Activated CD4-positive, alpha-beta T cell treated with anti-CD3 and anti-CD28 coated beads, Interleukin-2, Interleukin-4, amounts not matched to agents 100 ng/mL and 50 ng/mL, durations not matched to agents 16 hours and 8 hours (primary cell): Measurements from ENCODE around the gene MARCHF11.

ENCODE experiments used
- DNase-seq: peaks from one replicate; pipeline ENCODE4 v3.0.0-alpha.2; 2020; ENCODE audit warnings: low spot score

MARCHF11 gene, protein sequence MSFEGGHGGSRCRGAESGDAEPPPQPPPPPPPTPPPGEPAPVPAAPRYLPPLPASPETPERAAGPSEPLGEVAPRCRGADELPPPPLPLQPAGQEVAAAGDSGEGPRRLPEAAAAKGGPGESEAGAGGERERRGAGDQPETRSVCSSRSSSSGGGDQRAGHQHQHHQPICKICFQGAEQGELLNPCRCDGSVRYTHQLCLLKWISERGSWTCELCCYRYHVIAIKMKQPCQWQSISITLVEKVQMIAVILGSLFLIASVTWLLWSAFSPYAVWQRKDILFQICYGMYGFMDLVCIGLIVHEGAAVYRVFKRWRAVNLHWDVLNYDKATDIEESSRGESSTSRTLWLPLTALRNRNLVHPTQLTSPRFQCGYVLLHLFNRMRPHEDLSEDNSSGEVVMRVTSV

DNA sequence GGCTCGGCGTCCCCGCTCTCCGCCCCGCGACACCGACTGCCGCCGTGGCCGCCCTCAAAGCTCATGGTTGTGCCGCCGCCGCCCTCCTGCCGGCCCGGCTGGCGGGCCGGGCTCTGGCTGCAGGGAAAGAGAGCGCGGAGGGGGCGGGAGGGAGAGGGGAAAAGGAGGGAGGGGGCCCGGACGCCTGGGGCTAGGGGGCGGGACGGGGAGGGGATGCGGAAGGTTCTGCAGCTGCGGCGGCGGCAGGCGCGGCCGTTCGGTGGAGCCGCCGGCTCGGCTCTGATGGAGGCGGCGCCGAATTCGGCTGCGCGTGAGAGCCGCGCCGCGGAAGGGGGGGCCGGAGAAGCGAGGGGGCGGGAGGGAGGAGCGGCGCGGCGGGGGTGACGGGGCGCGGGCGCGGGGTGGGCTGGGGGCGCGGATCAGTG is at the start of gene MARCHF11:
Gene MARCHF11, minus strand, starts transcription at position 281 of the 425 bp plus-strand sequence. Its CDS starts 216 bp downstream, at position 65.
- no peak for DNase-seq

DNA sequence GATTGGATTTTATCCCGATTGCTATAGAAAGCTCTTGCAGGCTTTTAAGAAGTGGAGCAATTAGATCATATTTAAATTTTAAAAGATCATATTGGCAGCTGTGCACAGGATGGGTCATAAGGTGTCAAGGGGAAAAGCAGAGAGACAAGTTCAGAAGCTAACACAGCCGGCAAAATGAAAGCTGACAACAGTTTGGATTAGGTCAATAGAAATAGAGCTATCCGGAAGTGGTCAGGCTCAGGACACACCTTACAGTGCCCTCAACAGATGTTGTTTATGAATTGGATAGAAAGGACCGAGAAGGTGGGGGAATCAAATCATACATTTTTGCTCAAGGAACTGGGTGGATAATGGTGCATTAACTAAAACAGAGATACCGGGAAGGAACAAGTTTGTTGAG is 46.3 kb upstream of the MARCHF11 start:
- no peak for DNase-seq

DNA sequence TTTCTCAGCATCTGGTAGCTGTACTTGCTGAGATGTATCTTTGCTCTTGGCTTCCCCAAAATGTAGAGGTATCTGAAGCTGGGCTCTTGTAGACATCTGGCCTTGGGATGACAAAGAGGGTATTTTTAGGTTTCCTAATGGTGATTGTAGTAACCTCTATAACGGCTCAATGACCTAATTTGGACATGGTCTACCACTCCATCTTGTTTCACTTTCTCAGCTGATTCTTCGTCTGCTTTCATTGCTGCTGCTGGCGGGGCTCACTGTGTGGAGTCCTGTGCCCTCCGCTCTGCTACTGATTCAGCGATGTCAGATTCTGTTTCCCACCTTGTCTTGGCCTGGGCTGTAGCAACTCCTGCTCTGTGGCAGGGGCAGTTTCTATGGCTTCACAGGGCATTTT is 12.7 kb upstream of the MARCHF11 start:
- no peak for DNase-seq

DNA sequence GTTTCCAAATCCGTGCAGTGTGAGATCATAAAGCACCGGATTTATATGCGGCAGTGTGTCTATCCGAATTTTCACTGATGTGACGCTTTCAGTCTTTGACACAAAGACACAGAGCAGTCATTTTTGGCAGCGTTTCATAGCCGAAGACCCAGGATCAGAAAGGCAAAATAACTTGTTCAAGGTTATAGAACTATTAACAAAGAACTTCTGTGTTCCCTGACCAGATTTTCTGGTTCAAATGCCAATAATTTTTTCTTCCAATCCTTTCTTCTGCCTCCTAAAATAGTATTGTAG is 1.1 kb upstream of the MARCHF11 start:
- DNase-seq = no peak

DNA sequence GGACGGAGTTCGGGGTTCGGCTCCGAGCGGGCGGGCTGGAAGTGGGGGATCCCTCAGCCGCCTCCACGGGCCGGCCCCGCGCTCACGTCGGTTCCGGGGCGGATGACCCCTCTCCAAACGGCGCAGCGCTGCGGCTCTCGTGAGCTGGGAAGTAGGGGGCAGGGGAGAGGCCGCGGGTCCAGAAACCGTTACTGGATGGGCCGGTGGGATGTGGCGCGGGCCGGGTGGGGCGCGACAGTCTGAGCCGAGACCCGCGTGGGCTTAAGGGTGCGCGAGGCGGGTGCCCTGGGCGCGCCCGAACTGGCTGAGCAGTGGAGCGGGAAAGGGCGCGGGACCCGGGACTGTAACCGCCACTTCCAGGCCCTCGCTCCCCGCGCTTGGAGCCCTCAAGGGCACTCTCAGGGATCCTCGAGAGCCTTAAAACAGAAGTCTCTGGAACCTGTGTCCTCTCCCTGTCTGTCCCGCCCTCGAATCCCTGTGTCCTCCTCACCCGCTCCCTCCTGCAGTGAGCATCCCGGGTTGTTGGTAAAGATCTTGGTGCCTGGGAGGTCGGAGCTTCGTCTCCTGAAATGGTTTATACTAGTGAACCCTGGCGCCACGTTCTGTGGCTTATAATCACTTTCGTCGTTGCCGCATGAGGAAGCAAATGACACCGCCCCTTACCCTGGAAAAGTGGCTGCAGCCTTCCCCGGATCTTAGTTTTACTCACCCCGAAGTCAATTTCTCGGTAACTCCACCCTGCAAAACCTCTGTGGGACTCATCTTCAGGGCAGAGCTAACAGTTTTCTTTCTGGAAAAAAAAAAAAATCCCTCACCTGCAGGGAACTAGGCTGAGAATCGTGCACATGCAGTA is 571 bp upstream of the MARCHF11 start:
- DNase-seq = no peak

DNA sequence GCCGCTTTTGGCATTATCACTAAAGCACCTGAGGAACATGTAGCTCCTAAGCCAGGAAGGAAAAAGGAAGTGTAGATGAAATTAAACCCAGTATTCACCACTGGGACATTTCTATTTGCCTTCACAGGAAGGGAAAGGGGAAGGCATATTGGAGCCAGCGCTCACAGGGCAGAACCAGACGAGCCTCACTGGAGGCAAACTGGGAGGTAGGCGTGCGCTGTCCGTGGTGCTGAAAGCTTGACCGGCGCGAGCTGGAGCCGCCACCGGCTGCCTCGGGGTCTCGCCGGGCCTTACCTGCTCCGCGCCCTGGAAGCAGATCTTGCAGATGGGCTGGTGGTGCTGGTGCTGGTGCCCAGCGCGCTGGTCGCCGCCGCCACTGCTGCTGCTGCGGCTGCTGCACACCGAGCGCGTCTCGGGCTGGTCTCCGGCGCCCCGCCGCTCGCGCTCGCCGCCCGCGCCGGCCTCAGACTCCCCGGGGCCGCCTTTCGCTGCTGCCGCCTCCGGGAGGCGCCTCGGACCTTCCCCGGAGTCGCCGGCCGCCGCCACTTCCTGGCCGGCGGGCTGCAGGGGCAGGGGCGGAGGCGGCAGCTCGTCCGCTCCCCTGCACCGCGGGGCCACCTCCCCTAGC is 732 bp downstream of the MARCHF11 start:
- DNase-seq = peak; percentile 8

DNA sequence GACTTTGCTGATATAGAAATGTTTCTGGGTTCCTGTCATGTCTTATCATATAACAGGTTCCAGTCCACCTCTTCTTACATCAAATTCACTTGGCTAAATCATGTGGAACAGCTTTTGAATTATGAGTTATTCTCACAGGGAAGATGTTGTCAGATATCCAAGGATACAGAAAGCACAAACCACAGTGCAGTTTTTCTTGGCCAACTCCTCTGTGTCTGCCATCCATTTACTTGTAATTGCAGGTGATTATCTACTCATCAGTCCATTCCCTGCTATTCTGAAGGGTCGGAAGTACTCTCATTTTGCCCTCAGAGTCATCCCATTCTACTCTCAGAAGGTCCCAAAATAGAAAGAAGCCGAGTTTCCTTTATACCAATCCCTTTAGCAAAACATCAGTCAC is 10.0 kb downstream of the MARCHF11 start:
- no peak for DNase-seq

DNA sequence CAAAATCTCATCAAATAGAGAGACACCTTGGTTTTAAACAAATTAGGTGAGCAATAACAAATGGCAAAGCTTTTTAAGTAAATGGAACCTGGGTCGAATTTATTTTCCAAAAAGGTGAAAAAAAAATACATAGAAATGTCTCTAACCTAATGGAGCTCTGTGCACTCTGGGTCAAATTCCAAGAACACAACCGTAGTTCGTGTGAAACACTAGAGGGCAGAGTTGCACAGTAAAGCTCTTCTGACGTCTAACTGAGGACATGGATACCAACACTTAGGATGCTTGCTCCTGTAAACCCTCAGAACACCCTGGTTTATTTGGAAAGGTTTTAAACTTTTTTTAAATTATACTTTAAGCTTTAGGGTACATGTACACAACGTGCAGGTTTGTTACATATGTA is 18.9 kb downstream of the MARCHF11 start:
- DNase-seq = peak; percentile 39

DNA sequence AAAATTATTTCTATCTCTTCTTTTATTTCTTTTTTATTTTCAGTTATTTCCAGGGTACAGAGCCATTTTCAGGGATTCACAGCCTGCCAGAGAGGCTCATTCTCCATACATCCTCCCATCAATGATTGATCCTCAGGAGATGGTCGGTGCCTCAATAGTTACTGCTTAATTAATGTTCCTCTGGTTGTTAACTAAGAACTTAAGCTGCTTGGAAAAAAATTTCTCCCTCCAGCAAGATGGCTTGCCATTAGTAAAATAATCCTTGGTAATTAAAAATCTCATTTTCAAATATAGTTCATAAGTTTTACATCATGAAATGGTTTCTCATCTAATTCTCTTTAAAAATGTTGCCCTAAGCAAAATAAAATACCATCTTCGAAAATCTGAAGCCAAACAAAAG is 20.0 kb downstream of the MARCHF11 start:
- no peak for DNase-seq

DNA sequence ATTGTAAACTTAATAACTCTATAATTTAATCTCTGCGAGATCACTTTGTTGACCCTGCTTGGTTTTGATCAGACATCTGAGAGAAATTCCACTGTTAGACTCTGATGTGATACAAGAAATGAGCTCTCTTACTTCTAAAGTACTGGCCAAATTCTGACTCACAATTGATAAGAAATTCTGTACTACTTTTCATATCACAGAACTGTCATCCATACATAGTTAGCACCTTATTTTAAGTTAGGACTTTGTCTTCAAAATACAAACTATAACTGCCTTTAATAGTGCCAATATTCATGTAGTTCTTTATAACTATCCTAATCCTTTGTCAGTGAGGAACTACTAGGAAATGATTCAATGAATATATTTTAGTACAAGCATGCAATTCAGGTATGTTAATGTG is 23.4 kb downstream of the MARCHF11 start:
- no peak for DNase-seq

DNA sequence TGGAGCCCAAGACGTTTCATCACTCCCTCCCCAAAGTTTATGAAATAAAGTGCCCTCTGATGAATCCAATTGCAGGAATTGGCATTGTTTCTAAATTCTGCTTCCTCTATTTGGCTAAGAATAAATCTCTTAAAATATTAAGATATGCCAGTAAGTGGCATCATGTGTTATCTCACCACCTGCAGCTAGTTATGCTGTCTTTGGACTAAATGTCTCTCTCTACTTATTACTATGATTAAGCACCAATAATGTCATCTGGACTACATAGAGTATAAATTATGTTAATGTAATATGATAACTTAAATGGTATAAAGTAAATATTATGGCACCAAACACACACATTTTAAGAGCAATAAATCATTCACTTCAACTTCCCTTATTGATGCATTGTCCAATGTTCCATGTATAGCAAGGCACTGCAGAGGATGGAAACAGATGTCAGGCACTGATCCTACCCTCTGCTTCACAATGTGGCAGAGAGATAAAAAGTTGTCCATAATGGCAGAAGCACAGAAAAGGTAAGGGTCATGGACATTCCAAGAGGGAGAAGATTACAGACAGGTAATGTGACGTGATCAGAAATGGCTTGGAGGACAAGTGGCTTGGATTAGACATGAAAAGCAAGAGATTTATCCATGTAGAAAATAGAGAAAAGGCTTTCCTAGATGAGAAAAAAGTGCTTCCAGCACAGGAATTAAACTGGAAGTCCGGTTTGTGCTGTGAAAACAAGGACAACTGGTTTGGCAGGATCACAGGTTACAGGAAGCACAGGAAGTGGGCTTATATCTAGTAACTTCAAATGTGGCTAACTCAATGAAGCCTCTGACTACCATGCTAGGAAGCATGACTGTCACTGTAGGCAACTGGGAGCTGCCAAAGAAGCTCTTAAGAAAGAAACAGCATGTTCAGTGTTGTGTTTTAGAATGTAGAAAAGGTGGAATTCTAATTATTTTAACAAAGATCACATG is 26.7 kb downstream of the MARCHF11 start:
- DNase-seq = no peak

DNA sequence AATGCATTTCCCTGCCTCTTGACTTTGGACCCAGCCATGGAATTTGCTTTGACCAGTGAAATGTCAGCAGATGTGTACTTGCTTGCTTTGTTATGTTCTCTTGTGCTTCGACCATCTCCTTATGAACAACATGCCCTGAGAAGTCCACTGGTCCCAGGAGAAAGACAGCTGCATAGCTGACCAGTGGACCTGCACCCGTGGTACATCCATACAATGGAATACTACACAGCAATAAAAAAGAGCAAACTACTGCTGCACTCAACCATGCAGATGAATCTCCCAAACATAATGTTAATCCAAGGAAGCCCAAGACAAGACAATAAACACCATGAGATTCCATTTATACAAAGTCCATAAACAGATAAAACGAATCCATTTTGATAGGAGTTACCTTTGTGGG is 30.0 kb downstream of the MARCHF11 start:
- DNase-seq = no peak

DNA sequence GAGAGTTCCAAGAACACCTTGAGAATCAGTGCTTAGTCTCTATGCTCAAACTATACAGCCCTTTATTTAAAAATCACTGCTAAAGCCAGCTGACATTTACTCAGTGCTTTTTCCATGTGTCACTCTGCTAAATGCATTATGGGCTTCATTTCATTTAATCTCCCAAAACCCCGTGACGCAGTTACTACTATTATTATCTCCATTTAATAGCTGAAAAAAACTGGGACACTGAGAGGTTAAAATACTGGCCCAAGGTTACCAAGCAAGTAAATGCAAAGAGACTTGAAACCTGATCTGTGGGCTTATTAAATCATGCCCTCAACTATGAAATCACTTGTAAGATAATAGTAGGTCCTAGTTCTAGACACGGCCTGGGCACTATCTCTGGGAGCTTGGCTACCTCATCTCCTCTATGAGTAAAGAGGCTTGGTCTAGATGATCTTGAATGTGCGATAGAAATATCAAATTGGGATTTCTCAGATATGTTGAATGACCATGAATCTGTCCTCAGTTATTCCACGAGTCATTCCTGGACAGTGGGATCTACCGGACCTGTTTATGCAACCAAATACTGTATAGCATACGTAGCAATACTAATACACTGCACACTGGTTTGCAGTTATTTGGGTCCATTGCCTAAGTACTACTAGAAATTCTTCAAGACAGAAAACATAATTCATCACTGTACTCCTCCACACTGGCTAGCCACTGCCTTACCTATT is 32.3 kb downstream of the MARCHF11 start:
- DNase-seq = no peak

DNA sequence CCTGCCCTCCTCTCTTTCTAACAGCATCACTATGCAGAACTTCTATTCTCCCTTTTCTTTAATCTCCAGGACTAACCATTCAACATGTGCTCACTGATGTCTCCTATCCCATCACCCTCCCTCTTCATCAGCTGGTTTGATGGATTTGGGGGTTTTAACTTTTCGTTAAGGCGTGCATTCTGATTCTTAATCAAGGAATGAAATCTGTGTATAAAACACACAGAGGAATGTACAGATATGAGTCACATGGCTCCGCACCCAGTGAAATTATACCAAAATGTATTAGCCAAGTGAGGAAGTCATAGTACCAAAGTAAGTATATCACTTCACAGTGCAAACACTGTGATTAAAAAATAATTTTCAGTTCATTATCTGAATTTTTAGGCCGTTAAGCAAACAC is 35.2 kb downstream of the MARCHF11 start:
- DNase-seq = no peak

DNA sequence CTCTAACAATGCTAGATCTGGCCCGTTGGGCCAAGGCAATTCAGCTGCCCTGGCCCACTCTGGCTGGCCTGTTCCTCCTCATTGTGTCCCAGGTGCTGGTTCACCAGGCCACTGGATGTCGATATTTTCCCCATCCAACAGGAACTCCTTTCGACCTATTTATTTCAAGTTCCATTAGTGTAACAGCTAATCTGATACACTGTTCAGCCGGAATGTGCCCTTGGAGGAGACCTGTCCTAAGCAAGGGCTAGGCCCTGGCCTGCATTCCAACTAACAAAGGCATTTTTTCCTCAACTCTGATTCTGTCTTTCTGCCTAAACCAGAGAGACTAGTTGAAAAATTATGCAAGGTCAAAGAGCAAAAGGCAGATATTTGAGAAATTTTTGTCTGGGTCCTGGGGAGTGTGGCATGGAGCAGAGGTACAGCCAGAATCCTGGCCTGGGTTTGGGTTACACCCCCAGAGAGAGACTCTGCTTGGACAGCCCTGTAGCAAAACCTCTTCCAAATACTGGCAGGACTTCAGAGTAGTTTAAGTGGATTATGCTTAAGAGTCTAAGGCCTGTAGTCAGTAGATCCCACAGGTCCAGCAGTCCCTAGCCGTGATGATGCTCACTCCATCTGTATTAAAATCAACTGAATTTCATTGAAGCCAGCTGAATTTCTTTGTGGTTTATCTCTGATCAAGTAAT is 36.1 kb downstream of the MARCHF11 start:
- no peak for DNase-seq

DNA sequence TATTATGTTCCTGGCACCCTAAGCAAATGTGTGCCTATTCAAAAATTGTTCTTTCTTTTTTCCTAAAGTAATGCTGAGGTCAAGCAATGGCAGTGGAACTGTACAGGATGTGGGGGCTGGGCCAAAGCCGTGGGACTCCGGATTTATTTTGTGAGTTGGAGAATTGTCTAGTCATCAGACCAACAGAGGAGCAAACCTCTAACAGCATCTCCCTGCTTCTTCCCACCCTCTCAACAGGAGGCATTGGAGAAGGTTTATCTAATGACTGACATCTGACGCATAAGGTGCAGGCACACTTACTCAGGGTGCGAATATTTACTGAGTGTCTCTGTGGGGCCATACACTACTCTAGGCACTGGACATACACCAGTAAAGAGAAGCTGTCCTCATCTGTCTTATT is 38.6 kb downstream of the MARCHF11 start:
- DNase-seq = no peak

DNA sequence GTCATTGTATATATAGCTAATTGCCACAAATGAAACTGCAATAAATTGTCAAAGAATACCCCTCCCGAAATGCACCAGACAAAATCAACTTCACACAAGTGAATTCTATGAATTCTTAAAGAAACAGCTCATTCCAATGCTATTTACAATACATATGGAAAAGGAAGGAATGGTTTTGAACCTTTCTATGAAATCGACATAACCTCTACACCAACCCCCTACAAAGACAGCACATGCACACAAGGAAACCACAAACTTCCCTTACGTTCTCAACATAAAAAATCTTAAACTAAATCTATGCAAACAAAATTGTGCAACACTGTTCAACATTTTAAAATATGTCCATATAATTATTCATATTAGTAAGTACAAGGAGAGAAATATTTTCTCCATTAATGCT is 39.2 kb downstream of the MARCHF11 start:
- DNase-seq = no peak

DNA sequence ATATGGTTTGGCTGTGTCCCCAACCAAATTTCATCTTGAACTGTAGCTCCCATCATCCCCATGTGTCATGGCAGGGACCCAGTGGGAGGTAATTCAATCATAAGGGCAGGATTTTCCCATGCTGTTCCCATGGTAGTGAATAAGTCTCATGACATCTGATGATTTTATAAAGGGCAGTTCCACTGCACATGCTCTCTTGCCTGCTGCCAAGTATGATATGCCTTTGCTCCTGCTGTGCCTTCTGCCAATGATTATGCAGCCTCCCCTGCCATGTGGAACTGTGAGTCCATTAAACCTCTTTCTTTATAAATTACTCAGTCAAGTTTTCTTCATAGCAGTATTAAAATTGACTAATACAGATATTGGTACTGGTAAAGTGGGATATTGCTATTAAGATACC is 42.4 kb downstream of the MARCHF11 start:
- DNase-seq = no peak

DNA sequence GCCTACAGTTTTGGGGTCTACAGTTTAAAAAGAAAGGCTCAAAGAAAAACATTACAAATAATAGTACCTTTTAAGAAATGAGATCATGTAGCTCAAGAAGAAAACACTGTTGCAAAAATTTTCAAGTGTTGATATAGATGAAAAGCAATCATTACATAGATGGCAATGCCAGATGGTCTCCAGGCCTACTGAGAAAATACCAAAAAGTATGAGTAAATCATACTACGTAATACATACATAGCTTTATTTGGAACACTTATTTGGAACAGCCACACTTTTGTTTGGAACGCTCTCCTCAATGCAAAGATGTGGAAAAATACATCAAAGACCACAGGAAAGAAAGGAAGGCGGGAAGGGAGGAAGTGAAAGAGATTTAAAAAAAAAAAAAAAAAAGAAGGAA is 44.1 kb downstream of the MARCHF11 start:
- no peak for DNase-seq

DNA sequence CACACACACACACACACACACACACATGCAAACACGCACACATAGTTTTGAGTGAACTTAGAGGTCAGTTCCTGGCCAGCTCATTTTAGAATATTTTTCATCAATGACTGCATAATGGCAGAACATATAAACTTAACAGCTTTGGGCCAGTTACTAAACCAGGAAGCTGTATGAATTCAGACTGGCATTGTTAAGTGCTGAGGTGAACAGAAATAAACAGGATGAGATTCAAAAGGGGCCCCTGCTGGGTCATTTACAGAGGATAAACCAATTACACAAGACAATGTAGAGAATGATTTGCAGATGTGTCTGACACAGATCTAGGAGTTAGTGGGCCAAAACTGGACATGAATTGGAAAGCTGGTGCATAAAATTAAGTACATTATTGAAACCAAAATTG is 44.6 kb downstream of the MARCHF11 start:
- no peak for DNase-seq

DNA sequence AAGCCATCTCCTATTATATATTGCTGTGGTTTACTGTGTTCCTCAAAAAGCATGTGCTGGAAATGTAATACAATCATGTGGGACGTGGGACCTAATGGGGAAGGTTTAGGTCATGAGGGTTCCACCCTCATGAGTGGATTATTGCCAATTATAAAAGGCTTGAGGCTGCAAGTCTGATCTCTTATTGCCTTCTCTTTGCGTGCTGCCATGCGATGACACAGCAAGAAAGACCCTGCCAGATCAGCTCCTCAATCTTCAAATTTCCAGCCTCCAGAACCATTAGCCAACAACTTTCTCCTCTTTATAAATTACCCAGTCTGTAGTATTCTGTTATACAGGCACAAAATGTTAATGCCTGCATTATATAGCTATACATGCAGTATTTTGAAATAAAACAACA is 45.4 kb downstream of the MARCHF11 start:
- DNase-seq = no peak
